GM21529 (cell line): ENCODE results near the gene PCDH15.

Source experiments
- ATAC-seq: cut with Tn5 transposase; IDR thresholded peaks from one replicate; pipeline ENCODE4 v1.9.1; 2021; ENCODE audit not compliant: unreplicated experiment

The PCDH15 gene

DNA sequence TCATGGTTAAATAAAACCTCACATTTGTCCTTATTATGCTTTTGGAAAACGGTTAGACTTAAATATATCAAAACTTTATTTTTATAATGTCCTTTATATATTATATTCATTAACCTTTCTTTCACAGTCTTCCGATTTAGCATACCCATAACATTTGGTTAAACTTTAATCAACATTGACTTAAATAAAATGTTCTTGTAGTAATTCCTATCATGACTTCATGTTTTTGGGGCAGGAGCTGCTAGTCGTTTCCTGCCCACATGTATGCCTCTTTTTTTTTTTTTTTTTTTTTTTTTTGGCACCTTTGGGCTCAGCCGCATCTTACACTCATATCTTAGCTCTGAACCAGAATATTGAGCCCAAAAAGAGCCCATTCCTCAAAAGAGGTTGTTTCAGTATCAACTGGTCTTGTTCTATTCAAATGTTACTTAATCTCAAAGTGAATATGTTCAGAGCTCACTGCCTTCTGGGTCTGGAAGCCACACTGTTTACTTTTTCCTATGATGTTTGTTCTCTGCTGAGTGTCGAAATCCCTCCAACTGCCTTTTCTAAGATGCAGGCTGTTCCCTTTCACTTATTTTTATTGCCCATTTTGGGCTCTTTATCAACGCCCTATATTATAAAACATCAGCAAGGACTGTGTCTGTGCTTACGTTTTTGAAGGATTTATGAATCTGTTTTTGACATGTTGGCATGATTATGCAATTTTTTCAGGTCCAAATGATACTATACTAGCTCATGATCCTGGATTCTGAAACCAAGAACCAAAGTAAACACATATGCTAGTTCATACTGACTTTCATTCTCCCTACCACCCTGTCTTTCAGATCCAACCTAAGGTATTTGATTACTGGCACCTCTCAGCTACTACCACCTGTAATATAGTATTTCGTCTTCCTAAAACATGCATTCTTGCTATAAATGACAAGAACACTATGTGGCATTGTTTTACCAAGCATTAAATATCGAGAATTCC lies 914.4 kb downstream of the PCDH15 start:
- no peak for ATAC-seq

DNA sequence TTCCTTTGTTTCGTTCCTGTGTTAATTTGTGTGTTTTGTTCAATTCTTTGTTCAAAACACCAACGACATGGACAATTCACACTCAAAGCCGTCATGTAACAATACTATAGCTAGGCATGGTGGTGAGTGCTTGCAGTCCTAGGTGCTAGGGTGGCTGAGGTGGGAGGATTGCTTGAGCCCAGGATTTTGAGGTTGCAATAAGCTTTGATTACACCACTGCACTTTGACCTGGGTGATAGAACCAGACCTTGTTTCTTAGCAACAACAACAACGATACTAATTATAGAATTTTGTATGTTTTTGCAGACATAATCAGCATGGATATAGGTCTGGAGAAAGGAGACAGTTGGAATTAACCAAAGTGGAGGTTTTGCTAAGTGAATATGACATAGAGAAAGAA lies 936.2 kb downstream of the PCDH15 start:
- no peak for ATAC-seq

DNA sequence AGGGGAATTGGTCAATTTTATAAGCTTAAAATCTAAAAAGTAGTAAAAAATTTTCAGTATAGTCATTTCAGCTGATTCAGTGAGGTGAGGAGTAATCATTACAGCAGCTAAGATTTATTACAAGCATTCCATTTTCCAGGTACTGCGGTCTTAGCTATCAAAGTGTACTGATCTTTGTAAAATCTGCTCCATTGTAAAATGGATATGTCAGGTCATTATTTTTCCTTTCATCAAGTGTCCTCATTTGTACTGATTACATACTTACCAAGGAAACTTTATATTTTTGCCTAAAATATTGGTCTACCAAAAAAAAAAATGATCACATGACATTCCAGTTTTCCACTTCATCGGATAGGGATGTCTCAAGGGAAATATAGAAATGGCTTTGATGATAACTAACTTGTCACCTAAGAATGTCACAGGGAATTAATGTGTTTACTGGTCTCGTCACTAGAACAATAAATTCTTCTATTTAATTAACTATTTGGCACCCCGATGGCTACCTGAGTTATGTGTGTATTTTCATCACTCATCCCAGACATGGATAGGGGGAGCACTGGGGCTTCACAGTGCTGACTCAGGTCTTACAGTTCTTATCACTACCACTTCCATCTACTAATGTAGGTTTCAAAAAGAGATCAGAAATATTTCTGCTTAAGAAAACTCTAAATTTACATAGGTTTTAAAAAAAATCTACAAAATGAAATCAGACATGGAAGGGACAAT lies 948.4 kb downstream of the PCDH15 start:
- ATAC-seq = no peak

DNA sequence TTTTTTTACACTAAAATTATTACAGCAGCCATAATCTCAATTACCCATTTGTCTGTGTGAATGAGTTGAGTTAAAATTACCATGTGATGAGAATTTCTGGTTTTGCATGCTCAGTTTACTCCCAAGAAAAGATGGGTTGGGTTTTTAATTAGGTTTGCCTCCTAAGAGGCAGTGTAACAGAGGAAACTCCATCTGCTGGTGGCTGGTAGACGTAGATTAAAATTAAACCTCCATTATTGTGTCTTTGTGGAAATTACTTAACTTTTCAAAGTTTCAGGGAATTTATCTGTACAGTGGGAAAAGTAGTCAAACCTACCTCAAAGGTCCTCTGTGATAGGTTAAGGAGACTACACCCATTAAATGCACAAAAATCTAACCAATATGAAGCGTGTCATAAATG lies 954.2 kb downstream of the PCDH15 start:
- ATAC-seq = no peak

DNA sequence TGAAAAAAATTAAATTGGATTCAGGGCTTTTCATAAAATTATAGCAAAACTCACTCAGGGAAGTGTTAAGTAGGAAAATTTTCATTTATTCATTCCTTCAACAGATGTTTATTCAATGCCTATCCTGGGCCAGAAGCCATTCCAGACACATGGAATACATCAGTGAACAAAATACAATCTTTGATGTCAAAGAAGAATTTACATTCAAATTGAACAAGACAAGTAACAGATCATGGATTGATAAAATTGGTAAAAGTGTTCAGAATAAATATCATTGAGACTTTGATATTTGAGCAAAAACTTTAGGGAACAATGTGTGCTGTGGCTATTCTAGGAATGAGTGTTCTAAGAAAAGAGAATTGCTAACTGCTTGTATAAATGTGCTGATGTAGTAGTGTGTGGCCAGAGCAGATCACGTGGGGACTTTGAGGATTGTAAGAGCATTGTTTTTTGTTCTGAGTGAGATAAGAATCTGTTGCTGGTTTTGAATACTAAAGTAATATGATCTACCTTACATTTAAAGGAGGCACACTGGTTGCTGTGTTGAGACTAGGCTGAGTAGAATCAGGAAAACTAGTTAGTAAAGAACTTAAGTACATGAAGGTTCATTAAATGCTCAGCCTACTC lies 957.2 kb downstream of the PCDH15 start:
- ATAC-seq = no peak

DNA sequence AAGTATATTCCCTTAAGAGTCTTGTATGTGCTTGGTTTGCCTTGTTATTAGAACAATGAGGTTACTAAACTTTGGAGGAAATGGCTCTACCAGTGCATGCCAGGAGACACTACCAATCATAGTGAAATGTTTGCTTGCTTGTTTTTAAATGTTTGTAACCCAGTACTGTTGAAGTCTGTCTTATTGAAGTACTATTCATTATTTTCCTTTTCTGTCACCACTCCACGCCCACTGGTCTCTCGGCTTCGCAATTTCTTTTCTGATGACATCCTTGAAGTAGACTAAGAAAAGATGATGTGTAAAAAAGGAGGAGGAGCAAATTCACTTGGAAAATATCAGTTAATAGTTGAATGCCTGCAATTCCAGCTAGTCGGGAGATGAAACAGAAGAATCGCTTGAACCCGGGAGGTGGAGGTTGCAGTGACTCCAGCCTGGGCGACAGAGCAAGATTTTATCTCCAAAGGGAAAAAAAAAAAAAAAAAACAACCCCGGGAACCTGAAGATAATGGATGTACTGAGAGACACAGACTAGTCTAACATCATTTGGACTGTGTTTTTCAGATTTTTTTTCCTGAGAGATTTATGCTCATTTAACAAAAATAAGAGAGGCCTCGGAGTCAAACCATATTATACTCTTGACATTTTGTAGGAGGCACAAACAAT lies 959.4 kb downstream of the PCDH15 start:
- no peak for ATAC-seq

DNA sequence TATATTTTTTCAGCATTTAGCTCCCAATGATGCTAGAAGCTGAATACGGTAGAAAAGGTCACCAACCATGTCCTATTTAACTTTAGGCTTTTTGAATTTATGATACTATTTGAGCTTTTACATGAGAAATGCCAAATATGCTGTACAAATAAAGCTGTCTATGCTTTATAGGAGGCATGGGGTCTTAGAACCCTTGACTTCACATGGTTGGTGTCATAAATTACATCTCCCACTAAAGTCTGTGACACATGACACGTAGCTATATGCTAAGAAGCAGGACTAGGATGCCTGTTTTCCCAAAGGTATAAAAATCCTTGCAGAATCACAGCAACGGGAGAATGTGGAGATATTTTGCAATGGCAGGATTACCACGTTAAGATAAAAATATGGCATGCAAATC lies 960.4 kb downstream of the PCDH15 start:
- ATAC-seq = no peak

DNA sequence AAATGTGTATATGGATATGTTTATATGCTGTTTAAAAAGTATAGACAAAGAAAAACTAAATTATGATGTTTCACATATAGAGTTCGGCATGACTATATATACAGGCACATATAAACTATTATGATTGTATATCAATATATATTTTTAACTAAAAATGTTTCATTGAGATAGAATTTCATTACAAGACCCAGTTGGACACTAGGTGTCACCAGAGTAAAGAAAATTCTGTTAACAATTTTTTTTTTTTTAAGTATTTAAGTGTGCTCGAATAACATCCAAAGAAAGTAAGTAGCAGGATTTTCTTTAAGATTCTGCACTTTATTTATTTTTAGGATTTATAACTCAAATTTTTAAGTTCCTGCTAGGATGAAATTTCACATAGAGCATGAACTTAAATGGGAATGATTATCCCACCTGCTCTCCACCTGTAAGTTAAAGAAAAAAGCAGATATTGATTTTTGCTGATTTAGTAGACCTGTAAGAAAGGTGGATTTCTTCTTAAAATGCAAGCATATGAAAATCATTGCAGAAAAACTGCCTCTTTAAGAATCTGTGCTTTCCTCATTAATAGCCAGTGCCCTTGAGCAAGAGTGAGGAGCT lies 961.5 kb downstream of the PCDH15 start:
- ATAC-seq = no peak

DNA sequence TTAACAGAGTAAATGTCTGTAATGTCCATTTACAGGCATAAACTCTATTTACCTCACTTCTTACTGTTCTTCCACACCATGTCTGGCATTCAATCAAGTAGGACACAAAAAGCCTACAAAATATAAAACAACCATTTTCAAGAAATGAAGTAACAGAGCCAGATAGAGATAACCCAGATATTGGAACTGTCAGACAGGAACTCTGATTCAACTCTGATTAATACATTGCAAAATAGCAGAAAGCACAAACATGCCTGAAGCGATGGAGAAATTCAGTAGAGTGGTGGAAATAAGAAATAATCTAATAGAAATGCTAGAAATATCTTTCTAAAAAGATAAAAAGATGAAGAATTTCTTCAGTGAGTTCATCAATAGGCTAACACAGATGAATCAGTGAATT lies 964.4 kb downstream of the PCDH15 start:
- no peak for ATAC-seq

DNA sequence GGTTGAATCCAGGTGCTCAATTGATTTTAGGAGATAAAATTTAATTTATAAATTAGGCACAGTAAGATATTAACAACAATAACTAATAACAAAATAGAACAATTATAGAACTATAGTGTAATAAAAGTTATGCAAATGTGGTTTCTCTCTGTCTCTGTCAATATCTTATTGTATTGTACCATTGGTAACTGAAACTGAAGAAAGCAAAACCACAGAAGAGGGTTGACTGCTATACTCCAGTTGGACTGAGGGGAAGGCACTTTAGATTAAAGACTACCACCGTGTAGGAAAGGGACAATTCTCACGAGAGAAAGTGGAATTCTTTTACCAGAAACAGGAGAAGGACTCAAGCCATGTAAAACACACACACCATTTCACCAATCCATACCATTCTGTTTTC lies 967.1 kb downstream of the PCDH15 start:
- no peak for ATAC-seq

DNA sequence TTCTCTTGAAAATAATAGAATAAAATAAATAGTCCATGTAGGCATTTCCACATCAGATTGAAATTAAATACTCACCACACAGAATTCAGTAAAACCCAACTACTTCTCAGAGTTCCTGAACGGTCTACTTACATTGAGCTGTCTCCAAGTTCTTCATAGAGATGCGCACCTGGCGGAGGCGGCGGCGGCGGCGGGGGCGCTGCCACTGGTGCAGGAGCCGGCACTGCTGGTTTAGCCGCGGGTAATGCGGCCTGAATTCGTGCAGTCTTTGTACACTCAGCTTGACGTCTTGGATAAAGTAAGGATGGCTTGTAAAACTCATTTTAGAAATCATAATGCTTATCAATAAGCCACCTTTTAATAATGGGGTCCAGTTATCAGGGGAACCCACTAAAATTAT lies 973.8 kb downstream of the PCDH15 start:
- ATAC-seq = no peak

DNA sequence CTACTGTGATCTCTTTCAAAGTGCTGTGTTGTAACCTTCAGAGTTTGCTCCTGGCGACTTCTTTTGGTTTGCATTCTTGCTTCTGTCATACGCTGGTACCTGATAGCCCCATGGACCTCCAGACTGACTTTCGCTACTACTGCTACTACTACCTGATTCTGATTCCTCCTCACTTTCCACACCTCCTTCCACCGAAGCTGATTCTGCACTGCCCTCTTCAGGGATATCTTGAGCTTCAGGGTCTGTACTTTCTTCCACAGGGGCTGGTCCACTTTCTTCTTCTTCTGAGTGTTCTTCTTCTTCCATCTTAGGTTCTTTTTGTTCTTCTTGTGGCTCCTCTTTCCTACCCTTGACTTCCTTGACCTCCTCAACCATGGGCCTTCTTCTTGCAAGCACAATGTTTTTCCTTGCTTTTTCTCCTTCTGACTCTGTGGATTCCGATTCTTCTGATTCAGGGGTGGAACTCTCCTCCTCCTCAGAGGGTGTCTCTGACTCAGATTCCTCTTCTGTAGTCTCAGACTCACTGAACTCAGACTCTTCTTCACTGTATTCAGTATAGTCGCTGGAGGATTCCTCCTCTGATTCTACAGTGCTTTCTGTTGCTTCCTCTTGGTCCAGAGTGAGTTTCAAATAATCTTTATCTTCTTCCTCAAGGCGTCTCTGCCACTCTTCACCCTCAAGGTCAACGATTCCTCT lies 992.2 kb downstream of the PCDH15 start:
- no peak for ATAC-seq

DNA sequence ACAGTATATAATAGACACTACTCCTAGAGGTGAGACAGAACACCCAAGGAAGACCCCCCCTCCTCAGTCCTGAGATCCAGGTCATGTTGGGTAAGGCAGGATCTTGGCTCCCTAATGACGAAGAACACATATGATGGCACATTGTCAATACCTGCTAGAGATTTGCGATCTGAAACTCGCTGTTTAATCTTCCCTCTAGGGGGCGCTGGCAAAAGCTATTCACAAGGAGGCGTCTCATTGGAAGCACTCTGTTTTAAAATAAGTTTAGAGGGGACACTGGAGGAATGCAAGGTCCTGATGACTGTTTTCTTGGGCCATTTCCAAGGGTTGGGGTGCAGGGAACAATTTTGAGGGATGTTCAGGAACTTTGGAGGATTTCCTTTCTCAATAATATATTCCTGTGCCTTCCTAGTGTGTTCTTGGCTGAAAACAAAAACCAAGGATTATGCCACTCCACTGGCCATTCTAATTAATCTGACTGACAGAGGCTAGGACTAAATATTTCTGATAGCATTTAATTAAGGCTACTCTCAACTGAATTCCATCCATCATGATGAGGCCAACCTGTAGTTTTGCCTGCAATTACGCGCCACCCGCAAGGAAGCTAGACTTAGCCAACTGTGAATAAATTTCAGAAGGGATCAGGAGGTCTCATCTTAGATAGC lies 1014.7 kb downstream of the PCDH15 start:
- ATAC-seq = no peak

DNA sequence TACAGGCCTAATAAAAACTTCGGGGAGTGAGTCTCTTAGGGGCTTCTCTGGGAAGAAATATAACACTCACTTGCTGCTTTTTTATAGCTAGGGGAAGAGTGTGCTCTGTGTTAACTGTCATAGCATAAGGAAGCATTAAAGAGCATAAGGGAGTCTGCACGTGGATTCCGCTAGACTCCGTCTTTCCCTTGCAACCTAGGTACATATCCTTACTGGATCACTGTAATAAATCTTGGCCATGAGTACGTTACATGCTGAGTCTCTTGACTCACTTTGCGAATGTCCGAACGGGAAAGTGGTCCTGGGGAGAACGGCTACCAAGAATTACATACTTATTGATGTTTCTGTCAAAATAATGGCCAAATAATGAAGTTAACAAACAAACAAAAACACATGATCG lies 1029.3 kb downstream of the PCDH15 start:
- no peak for ATAC-seq

DNA sequence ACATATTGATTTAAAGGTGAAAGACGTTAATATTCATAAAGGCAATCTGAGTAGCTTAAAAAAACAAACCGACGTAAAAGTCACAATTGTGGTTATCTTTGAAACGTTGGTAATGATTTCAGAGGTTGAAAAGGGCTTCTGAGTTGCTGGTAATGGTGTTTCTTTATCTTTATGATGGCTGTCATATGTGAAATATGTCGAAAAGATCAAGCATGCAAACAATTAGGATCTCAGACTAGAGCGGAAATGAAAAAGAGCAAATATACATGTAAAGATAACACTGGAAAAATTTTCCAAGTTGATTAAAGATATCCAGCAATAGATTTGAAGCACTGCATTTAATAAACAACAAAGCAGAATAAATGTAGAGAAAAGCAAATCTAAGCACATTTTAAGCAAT lies 1030.1 kb downstream of the PCDH15 start:
- no peak for ATAC-seq

DNA sequence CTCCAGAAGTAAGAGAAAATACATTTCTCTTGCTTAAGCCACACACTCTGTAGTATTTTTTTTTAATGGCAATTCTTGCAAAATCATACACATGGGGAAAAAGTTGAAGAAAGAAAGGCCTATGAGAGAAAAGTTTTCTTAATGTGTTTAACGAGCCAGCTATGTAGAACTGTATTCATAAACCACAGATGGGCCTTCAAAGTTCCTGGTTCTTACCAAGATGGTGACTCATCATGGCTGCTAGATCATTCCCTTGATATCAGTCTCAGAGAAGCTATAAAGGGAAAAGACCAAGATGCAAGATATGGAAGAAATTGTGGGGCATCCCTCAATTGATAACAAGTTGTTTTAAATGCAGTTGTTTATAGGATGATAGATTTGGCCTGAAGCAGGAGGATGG lies 1035.7 kb downstream of the PCDH15 start:
- no peak for ATAC-seq

DNA sequence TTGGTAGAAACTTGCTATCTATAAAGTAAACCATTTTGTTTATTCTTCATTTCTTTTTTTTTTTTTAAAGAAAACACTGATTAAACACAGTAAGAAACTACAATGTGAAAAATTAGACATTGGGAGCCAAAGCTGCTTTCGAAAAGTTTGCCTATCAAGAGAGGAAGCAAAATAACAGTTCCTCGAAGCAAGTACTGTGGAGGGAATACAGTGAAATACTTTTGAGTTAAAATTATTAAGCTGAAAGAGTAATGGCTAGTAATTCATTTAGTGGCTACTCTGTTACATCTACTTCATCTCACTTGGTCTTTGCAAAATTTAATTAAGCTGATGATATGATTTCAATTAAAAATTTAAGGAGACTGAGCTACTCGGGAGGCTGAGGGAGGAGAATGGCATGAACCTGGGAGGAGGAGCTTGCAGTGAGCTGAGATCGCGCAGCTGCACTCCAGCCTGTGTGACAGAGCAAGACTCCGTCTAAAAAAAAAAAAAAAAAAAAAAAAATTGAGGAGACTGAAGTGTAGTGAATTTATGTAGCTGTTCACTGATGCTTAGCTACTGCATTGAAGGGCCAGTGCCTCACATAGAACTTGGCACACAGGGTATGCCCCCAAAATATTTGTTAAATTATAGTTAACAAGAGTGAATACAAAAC lies 1046.3 kb downstream of the PCDH15 start:
- no peak for ATAC-seq
